CD4-positive, alpha-beta T cell treated with Interleukin-4 for 1 hour (primary cell): ENCODE results near the gene EPB41.
A peak's percentile ranks its signal among the peaks of the same experiment; 100 is the strongest.
"Not testable (repeated sequence)": the region's sequence is repeated elsewhere in the genome, so short reads cannot be mapped to it uniquely, and the experiment has no call there.

Experiments used
- DNase-seq, 2 donors: peaks; one replicate each; pipeline ENCODE4 v3.0.0-alpha.2; 2020 to 2022

The EPB41 gene

DNA sequence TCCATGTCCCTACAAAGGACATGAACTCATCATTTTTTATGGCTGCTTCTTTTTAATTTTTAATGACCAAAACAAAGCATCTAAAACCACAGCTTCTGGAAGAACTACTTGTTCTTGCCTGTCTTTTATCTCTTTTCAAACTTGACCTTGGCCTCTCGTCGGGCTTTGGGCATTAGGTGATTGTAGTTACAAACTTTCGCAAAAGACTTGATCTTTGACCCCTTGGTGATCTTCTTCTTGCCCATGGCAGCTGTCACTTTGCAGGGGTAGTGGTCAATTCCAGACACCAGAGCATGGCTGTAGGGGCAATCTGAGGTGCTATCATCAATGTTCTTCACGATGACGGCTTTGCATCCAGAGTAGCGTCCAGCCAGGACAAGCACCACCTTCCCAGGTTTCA is 67.8 kb downstream of the EPB41 start:
- DNase-seq: no peak

DNA sequence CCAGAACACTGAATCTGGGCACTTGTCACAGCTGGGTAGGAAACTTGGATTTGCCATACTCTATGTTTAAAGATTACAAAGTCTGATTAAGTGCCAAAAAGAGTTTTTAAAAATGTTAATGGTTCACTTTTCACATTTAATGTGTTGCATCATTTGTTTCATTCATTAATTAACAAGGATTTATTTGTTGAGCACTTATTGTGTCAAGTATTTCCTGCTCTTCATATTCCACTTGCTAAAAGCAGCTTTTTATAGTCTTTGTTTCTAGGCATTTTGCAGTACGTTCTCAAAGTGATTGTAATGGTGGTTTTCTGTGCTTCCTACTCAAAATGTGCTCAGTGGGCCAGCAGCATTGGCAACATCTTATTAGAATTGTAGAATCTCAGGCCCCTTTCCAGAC is 68.7 kb downstream of the EPB41 start:
- no peak for DNase-seq

DNA sequence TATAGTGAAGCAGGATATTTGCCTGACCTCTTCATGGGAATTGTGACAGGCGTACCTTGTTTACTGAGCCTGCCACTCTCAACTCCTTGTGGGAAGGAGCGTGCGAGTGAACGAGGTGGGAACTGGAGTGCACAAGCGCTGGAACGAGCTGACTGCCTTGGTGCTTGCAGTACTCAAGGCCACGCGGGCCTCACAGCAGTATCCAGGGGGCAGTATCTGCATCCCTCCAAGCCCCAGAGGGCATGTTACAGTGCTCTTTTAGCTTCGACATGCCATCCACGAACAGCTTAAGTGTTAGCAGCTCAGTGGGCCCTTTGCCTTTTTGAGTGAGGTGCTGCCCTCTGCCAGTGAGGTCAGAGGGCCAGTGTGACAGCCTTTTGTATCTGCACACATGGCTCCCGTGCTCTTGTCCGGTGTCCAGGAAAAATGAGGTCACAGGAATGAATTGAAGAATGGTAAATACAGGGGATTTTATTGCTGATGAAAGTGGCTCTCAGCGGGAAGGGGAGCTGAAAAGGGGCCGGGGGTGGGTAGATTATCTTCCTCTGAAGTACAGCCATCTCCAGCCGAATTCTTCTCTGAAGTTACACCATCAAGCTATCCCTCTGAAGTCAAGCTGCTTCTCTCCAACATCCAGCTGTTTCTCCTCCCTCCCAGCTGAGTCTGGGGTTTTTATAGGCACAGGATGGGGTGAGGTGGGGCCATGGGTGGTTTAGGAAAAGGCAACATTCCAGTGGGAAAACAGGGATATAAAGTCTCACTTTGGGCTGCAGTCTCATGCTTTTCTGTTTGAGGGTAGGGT is 69.3 kb downstream of the EPB41 start:
- DNase-seq: no peak

DNA sequence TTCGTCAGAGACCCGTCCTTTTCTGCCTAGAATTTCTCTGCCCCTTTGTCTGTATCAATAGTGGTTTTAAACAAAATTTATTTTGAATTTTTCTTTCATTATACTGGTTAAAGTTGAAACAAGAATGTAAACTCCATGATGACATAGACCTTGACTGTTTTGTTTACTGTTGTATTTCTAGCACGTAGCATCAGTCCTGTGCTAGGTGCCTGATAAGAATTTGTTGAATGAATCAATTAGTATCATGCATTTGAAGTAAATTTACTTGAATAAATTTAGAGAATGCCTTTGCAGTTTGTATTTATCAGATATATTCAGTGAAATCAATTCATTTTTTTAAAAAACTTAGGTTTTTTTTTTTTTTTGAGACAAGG is 69.9 kb downstream of the EPB41 start:
- DNase-seq: no peak

DNA sequence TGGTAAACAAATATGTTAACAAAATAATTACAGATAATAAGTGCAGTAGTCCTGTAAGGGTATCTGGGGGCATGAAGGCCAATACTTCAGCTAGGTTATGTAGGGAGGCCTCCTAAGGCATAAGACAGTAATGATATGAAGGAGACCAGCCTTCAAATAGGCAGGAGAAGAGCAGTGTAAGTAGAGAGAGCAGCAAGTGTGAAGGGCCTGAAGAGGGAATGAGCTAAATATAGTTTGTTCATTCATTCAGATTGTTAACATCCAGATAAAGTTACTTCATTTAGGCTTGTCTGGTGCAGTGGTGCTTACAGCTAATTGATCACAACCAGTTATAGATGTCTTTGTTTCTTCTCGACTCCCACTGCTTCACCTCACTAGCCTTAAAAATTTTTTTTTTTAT is 71.1 kb downstream of the EPB41 start:
- no peak for DNase-seq

DNA sequence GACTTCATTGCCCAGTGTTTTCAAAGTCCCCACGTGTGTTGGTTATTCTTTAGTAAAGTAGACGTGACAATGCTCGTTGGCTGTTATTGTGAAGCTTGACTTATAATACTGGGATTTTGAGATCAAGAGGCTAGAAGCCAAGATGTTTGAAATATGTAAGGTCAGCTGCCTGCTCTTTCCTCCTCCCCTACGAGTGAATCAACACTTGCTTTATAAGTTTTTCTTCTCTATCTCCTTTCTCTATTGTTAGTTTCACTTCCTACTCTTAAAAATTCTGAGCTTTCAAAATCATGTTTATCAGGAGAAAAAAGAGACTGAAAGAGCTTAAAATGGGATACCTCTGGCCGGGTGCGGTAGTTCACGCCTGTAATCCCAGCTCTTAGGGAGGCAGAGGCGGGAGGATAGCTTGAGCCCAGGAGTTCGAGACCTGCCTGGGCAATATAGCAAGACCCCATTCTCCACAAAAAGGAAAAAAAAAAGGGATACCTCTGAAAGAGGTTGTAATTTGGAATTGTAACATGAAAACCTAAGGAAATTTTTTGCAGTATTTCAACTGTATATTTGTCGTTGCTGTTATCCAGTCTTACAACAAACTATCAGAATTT is 72.0 kb downstream of the EPB41 start:
- no peak for DNase-seq

DNA sequence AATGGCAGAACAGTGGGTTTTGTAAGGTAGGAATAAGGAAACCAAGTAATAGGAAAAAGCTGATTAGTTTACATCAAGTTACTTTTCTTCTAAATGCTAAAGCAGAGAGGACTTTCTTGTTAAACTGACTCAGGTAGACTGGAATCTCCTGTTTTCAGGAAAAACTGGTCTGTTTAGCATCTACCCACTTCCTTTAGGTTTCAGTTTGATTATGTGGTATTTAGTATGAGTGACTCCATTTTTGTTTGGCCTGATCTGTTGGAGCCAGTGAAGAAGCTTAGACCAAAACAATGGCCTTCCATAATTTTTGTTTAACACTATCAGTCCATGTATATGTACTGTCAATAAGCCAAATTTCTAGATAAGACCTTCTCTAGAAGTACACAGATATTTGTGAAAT is 88.4 kb downstream of the EPB41 start:
- DNase-seq: no peak

DNA sequence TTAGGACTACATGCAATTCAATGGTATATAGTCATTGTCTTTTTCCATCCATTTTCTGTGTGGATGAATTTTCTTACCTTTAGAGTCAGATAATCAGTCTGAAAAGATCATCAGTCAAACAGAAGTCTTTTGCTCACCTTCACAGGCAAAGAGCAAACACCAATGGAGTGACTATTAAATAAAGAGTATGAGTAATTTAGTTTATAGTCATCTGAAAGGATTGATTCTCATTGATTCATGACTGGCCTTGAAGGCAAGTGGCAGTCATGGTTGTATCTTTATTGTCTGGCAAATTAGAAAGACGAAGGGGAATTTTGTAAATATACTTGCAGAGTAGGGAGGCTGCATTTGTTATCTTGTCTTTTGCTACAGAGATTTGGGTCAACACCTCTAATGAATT is 89.9 kb downstream of the EPB41 start:
- no peak for DNase-seq

DNA sequence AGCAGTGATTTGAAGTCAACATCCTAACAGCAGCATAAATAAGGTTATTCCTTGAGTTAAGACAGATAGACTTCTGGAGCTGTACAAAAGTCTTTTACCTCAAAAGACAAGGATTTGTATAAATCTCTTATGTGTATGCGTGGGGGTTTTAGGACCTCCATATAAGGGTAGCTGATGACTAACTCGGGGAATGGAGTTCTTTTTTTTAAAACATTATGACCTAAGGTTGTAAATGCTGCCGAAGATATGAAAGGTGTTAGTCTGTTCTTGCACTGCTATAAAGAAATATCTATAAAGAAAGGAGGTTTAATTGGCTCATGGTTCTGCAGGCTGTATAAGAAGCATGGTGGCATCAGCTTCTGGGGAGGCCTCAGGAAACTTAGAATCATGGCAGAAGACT is 90.4 kb downstream of the EPB41 start:
- no peak for DNase-seq

DNA sequence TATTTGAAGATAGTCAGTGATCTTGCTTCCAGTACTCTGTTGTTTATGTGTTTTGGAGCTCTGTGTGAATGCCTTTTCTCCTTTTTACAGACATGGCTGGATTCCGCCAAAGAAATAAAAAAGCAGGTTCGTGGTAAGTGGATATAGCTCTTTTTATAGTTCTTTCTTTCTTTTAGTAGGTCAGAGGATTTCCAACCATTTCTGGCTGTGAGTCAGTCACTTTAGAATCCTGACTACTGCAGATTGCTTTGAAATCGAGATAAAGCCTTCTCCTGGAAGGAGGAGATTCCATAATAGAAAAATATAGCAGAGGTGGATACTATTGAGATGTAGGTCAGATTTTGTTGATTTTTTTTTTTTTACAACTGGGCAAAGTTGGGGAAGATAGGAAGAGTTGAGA is 97.4 kb downstream of the EPB41 start:
- DNase-seq: no peak

DNA sequence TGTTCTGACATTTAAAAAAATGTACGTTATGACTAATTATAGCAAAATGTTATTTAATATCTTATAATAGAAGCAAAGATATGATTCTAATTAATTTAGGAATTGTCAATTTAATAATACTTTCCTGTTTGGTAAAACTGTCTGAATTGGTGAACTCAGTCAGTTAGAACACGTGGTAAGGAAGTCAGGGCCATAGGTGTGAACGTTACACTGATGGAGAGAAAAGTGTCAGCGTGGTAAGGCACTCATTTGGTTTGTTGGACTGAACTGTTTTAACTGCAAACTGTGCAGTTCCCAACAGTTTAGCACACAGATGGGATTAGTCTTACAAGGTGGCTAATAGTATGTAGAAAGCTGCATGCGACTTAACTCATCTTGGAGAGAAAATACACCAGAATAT is 102.9 kb downstream of the EPB41 start:
- peak in 1 of 2 donors; percentile 8 for DNase-seq

DNA sequence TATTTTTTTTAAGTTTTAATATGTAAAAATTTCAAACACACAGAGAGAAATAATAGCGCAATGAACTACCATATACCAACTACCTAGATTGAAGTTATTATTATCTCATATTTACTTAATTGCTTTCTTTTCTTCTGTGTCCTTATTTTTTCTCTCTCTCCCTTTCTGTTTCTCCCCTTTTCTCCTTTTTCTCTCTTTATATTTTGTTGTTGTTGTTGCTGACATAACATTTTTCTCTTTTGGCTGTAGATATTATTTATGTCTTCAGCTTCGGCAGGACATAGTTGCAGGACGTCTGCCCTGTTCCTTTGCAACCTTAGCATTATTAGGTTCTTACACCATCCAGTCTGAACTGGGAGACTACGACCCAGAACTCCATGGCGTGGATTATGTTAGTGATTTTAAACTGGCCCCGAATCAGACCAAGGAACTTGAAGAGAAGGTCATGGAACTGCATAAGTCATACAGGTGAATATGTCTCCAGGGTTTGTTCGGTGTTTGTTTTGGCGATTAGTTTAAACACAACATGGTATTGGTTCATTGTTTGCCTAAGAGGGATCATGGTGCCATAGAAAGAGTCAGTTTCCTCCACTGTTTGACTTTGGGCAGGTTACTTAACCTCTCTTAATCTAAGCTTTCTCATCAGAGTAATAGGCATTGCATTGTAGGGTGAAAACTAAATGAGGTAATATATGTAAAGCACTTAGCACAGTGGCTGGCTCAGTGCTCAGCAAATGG is 103.8 kb downstream of the EPB41 start:
- no peak for DNase-seq

DNA sequence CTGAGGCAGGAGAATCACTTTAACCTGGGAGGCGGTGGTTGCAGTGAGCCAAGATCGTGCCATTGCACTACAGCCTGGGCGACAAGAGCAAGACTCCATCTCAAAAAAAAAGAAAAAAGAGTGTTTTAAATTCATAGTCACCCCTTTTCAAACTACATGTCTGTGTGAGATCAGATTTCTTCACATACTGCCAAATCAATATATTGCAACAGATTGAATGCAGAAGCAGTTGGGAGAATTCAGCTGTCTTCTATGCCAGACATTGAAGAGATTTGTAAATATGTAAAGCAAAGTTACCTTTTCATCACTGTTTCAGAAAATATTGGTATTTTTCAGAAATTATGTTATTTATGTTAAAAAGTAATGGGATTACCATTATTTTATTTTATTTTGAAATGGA is 108.3 kb downstream of the EPB41 start:
- no peak for DNase-seq

DNA sequence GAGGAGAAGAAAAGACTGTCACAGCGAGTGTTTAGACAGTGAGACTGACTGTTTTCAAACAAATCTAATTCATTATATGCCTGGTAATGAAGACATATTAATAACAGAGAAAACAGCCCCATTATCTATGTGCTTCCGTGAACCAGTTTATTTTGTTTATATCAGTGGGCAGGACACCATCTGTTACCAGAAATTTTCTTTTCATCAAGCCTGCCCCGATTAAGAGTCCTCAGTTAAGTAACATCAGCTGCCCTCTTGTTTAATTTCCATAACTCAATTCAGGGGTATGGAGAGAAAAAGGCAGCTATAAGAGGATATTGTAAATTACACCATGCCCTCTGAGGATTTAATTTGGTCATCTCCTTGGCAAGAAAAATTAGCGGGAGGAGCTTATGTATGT is 115.3 kb downstream of the EPB41 start:
- DNase-seq: no peak

DNA sequence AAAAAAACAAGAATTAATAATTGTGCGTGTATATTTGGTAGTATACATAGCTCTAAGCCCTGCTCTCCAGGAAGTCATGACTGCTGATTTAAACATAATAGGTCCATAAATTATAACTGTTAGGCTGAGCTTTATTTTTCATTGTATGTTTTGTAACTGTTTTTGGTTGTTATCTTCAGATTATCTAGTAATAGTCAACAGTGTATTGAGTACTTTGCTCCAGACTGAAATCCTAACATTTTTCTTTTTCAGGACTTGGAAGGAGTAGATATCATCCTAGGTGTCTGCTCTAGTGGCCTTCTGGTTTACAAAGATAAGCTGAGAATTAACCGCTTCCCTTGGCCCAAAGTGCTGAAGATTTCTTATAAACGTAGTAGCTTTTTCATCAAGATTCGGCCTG is 118.5 kb downstream of the EPB41 start:
- no peak for DNase-seq

DNA sequence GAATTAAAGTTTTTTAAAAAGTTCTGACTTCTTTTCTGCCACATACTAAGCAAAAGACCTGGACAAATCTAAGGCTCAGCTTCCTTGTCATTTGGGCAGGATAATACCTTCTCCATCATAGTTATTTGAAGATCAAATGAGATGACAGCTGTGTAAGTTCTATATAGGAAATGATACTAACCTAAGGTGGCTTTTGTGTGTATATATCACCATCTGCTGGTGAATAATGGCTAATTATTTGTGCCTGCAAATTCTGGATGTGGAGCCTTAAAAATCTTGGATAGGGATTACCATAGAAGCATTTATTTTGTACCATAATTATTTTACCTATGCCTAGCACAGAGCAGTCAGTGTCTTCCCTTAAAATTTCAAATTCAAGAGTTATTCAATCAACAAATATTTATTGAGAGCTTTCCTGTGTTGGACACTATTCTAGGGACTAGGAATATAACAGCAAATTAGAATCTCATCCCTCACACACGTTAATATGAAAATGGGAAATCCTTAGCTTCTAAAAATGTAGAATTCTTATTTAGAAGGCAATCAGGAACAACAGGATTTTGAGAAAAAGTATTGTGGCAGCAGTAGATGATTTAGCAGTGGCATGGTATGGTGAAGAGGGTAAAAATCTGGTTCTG is 119.6 kb downstream of the EPB41 start:
- peak in 1 of 2 donors; percentile 67 for DNase-seq

DNA sequence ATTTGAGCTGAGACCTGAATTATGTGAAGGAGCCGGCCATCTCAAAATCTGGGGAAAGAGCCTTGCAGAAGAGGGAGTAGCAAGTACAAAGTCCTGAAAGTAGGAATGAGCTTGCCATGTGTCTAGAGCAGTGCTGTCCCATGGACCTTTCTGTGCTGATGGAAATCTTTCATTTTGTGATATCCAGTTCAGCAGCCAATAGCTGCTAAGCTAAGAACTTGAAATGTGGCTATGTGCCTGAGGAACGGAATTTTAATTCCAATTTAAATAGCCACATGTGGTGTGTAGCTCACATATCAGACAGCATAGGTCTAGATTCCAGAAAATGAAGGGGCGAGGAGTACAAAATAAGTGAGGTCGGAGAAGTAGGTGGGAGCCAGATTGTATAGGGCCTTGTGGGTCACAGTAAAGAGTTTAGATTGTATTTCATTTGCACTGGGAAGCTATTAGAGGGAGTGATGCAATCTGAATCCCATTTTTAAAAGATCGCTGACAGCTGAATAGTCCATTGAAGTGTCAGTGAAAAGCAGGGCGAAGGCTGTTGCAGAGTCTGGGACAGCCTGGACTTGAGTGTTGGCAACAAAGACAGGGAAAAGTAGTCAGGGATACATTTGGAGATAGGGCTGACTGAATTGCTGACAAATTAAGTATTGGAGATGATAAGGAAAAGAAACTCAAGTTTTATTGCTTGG is 129.1 kb downstream of the EPB41 start:
- DNase-seq: no peak

DNA sequence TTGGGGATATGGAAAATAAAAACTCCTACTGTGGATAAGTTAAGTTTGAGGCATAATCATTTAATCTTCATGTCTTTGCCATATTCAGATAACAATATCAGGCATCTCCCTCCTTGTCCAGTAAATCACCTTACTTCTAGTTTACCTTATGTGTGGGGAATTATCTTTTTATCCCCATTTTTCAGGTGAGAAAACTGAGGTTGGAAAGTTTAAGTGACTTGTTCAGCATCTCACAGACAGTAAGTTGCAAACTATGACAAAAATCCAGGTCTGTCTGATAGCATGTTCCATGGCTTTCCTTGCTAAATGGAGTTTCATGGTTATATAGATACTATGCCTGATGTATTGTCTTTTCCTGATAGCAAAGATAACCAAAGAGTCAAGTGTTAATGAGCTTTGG is 129.6 kb downstream of the EPB41 start:
- no peak for DNase-seq

DNA sequence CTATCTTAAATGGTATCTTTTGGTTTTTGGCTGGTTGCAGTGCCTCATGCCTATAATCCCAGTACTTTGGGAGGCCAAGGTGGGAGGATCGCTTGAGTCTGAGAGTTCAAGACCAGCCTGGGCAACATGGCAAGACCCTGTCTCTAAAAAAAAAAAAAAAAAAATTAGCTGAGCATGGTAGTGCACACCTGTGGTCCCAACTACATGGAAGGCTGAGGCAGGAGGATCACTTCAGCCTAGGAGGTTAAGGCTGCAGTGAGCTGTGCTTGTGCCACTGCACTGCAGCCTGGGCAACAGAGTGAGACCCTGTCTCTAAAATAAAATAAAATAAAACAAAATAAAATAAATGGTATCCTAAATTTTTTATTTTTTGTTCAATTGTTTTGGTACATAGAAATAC is 131.3 kb downstream of the EPB41 start:
- not testable (repeated sequence) for DNase-seq

DNA sequence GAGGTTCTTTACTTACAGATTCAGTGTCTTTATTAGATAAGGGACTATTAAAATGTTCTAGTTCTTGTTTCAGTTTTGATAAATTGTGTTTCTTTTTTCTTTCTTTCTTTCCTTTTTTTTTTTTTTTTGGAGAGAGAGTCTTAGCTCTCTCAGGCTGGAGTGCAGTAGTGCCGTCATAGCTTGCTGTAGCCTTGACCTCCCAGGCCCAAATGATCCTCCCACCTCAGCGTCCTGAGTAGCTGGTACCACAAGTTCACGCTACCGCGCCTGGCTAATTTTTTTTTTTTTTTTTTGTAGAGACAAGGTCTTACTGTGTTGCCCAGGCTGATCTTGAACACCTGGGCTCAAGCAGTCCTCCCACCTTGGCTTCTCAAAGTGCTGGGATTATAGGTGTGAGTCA is 132.8 kb downstream of the EPB41 start:
- DNase-seq: no peak

DNA sequence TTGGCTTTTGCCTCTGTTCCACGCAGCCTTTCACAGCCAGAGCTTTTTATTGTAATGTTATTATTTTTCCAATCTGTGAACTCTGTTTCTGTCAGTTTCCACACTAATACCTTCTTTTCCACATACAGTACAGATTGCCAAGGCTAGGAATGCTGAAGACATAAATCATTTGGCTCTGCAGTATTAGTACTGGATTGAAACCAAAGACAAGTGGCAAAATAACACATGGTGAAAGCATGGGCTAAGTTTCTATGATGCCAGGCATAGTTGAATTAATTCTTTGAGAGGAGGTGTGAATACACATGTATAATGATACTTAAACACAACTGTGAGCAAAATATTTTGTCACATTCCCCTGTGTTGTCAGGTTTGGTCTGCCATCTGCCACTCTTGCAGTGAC is 135.8 kb downstream of the EPB41 start:
- DNase-seq: no peak

DNA sequence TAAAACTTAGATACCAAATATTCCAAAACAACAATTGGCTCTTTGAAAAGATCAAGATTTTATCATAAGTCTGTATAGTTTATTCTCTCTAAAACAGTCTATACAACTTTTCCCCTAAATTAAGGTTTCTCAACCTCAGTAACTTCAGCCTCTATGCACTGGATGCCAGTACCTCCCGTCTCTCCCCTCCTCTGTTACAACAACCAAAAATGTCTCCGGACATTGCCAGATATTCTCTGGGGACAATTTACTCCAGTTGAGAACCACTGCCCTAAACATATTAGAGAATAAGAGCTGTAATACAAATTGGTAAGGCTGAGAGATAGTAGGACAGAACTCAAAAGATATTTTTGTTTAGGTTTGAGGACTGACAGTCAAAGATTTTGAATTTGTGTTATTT is 137.7 kb downstream of the EPB41 start:
- DNase-seq: no peak

DNA sequence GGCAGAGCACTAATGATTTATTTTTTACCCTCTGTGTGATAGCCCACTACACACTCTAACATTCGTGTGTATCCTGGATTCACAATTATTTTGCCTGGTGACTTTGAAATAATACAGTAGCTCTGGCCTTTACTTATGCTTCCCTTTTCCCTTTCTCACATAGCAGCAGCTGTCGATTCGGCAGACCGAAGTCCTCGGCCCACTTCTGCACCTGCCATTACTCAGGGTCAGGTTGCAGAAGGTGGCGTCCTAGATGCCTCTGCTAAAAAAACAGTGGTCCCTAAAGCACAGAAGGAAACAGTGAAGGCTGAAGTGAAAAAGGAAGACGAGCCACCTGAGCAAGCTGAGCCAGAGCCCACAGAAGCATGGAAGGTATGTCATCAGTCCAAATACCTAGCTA is 138.6 kb downstream of the EPB41 start:
- no peak for DNase-seq
